Pancreas (tissue), 10 donors: ENCODE measurements around the gene NUP205. TPM values are rescaled to one million over a fixed set of nuclear protein-coding genes. Genes with fewer than 3 reads are reported as not detected.
A peak's percentile ranks its signal among the peaks of the same experiment; 100 is the strongest.

Experiments used
- ATAC-seq, 4 donors: fragments of 200-7000 bp; cut with Tn5 transposase; one replicate each; pipeline versions ENCODE4 v1.8.0 to v1.9.1; 2020; ENCODE audit warnings: mild to moderate bottlenecking in 4 of 4, moderate library complexity in 4 of 4
- DNase-seq, 6 donors: peaks; one replicate each; pipeline ENCODE4 v3.0.0-alpha.2; 2020
- FAIRE-seq: peaks from 2 replicates; lab custom pipeline; 2012; peaks lifted over from hg19 to GRCh38; lab: Jason Lieb, UNC
- H3K27ac ChIP-seq, 4 donors: fragments of 200-600 bp; sonication (generic); 1 replicate in 3 of 4; 2 replicates in 1 of 4; pipeline versions ENCODE4 v1.5.0 to v1.8.0; 2020
- H3K27me3 ChIP-seq, 4 donors: fragments of 200-600 bp; one replicate each; pipeline ENCODE4 v1.8.0; 2021
- H3K36me3 ChIP-seq, 3 donors: fragments of 200-600 bp; sonication (generic) in 1 of 3; one replicate each; pipeline versions ENCODE4 v1.5.0 to v1.8.0; 2020 to 2021
- H3K4me1 ChIP-seq, 3 donors: fragments of 200-600 bp; one replicate each; pipeline ENCODE4 v1.8.0; 2021
- H3K4me3 ChIP-seq, 4 donors: fragments of 200-600 bp; sonication (generic) in 2 of 4; one replicate each; pipeline versions ENCODE4 v1.5.0 to v1.8.0; 2020 to 2021
- H3K9me3 ChIP-seq, 4 donors: fragments of 200-600 bp; one replicate each; pipeline ENCODE4 v1.8.0; 2021
- CTCF ChIP-seq, 4 donors: fragments of 200-600 bp; sonication (generic) in 3 of 4; IDR thresholded peaks; one replicate each; pipeline versions ENCODE4 v1.5.0 to v1.8.0; 2021; ENCODE audit warnings: antibody characterized with exemption in 4 of 4
- WGBS, 2 donors: extraction: QIAGEN DNeasy Blood & Tissue Kit; methylation state at CpG; one replicate each; pipeline ENCODE4 v1.1.7; 2013; 5-methylcytosine and 5-hydroxymethylcytosine counted together
- intact Hi-C, 3 donors: fragments of 100-400 bp; cut with DNase I; formaldehyde crosslinking; loops; one replicate each; pipeline versions ENCODE4 v1.11.1 to v1.14.2; 2022
- polyA plus RNA-seq, 2 donors: library from polyadenylated mRNA; stranded (reverse); fragments of 200-250 nt; gene quantifications; one replicate each; pipeline ENCODE4 v1.2.3, GENCODE V29; 2013
- total RNA-seq, 6 donors: library from RNA; stranded (reverse); fragmentation: NEBNext Ultra II Directional in 4 of 6; extraction: Animal tissue kit (Norgen Biotek cat#: 25700) in 4 of 6; gene quantifications; one replicate each; pipeline versions ENCODE4 v1.2.1 to v1.2.4, GENCODE V29; 2021 to 2023
- donor health status: healthy with polysubstance abuse.
- donor health status: DM: no; HTN: no; CAD: no; lungs with moderate emphysema.
- donor health status: DM: no; HTN: no; CAD: no.
- donor health status: control.
- donor health status: control.
- donor health status: Bipolar disorder and iron deficiency.
- donor health status: DM: yes; HTN: yes; CAD: no.
- donor health status: DM: no; HTN: no; CAD: no.
- donor health status: DM: no; HTN: no; CAD: no.
- donor health status: DM: yes; HTN: yes; CAD: no.

NUP205 gene
- total and polyA plus RNA-seq, 8 donors, result 8.7 to 23.7 (median 14.5) TPM

- no peaks in the 10 kb centered on the region for H3K27me3 ChIP-seq
- 35 to 40% methylated on average over 14 of the region's 14 CpGs for WGBS, 2 donors
- DNase-seq (peak in 5 of 6 donors; percentile 31 to 59 (median 33)), FAIRE-seq (no peak), ATAC-seq (peak; percentile 61 to 67 (median 64))
- intact Hi-C loops, result no loop called here
- no peaks in the 10 kb centered on the region for H3K9me3 ChIP-seq
- H3K4me1 ChIP-seq, result peaks cover 0 to 11% (median 4%) of the 10 kb centered on the region in 3 donors
- H3K36me3 ChIP-seq, result no peaks in the 10 kb centered on the region
- no peak for TF ChIP-seq CTCF (IDR thresholded peaks at IDR 0.05)
- peak overlapping the region; percentile 73 to 87 (median 81) for H3K27ac ChIP-seq
- peak overlapping the region; percentile 54 to 99 (median 65) for H3K4me3 ChIP-seq
These were observed 103.8 kb downstream of the NUP205 start for GRCh38 chr7:135661311-135662122.

DNA sequence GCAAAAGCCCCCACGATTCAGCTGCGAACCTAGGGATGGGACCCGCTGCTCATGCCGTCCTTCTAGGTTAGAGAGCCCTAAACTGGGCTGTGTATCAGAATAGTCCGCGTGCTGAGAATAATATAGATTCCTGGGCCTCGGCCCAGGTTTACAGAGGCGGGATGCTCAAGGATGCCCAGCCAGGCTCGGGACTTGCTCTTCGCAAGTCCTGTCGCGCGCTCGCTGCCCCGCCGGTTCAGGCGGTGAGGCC is 104.3 kb downstream of the NUP205 start:
- FAIRE-seq, result no peak
- DNase-seq, result no peak
- Histone ChIP-seq H3K9me3 (no peaks in the 10 kb centered on the region), H3K27me3 (no peaks in the 10 kb centered on the region), H3K27ac (peak overlapping the region; percentile 73 to 87 (median 81)), H3K36me3 (no peaks in the 10 kb centered on the region), H3K4me1 (peaks cover 0 to 11% (median 4%) of the 10 kb centered on the region in 3 donors), H3K4me3 (peak overlapping the region; percentile 54 to 99 (median 65))
- WGBS, 2 donors, result 0 to 5% methylated on average over 17 of the region's 17 CpGs
- ATAC-seq, result no peak
- TF ChIP-seq CTCF (IDR thresholded peaks at IDR 0.05), result peak in 2 of 4 donors; percentile 66 to 82
- intact Hi-C loops, result no loop called here

- DNase-seq (peak; percentile 93 to 99 (median 96)), ATAC-seq (peak; percentile 99 to 100 (median 99)), FAIRE-seq (no peak)
- WGBS, 2 donors, result 0 to 1% methylated on average over 45 to 60 of the region's 60 CpGs
- no peaks in the 10 kb centered on the region for H3K36me3 ChIP-seq
- peak within 1 kb of the TSS; percentile 54 to 99 (median 65) for H3K4me3 ChIP-seq
- H3K27ac ChIP-seq, result peak within 1 kb of the TSS; percentile 73 to 87 (median 81)
- intact Hi-C loops, result no loop called here
- H3K27me3 ChIP-seq, result no peaks in the 10 kb centered on the region
- TF ChIP-seq CTCF (IDR thresholded peaks at IDR 0.05), result peak in 2 of 4 donors; percentile 67 to 77
- H3K9me3 ChIP-seq, result no peaks in the 10 kb centered on the region
- H3K4me1 ChIP-seq, result peaks cover 0 to 11% (median 4%) of the 10 kb centered on the region in 3 donors
These were observed 104.8 kb downstream of the NUP205 start, which contains the start of gene STMP1 for GRCh38 chr7:135662373-135663114. Gene STMP1 (plus strand): TSS chr7:135662514.

- no peaks in the 10 kb centered on the region for H3K9me3 ChIP-seq
- no peaks in the 10 kb centered on the region for H3K27me3 ChIP-seq
- TF ChIP-seq CTCF (IDR thresholded peaks at IDR 0.05), result no peak
- FAIRE-seq, result no peak
- no peaks in the 10 kb centered on the region for H3K36me3 ChIP-seq
- H3K4me1 ChIP-seq, result peaks cover 0 to 11% (median 4%) of the 10 kb centered on the region in 3 donors
- intact Hi-C loops, result no loop called here
- ATAC-seq, result no peak
- 73 to 77% methylated on average over 3 of the region's 3 CpGs for WGBS, 2 donors
- H3K27ac ChIP-seq, result no peak overlapping the region
- no peak overlapping the region for H3K4me3 ChIP-seq
- DNase-seq, result no peak
These were observed 106.4 kb downstream of the NUP205 start for GRCh38 chr7:135664046-135664589.
